ENCODE measurements around the gene PALM.

DNA sequence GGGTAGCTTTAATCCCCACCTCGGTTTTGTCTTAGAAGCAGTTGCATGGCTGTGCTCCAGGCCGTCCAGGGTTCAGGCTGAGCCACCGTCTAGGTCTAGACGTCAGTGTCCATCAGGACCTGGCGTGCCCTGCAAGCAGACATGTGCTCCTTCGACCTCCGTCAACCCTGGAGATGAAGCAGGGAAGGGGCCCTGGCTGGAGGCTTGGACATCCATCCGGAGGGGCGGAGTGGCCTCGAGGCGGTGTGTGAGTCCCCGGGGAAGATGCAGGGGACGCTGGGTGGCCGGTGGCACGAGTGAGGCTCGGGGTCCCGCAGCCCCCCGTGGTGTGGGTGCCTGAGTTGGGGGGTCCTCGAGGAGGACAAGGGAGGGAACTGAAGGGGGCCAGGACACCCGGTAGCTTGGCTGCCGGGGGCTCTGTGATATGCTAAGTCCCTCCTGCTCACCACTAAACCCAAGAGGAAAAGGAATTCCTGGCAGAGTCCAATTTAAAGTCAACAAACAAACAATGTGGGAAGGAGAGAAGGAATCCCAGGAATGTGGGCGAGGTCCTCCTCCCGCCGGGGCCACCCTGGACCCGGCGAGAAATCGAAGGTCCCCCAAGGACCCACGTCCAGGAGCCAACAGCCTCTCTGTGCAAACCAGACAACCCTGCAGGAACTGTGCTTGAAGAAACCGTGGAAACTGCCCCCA lies 73.6 kb downstream of the PALM start:
- TF ChIP-seq, protein P1, sequence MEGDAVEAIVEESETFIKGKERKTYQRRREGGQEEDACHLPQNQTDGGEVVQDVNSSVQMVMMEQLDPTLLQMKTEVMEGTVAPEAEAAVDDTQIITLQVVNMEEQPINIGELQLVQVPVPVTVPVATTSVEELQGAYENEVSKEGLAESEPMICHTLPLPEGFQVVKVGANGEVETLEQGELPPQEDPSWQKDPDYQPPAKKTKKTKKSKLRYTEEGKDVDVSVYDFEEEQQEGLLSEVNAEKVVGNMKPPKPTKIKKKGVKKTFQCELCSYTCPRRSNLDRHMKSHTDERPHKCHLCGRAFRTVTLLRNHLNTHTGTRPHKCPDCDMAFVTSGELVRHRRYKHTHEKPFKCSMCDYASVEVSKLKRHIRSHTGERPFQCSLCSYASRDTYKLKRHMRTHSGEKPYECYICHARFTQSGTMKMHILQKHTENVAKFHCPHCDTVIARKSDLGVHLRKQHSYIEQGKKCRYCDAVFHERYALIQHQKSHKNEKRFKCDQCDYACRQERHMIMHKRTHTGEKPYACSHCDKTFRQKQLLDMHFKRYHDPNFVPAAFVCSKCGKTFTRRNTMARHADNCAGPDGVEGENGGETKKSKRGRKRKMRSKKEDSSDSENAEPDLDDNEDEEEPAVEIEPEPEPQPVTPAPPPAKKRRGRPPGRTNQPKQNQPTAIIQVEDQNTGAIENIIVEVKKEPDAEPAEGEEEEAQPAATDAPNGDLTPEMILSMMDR (conservative IDR thresholded peaks at IDR 0.05; ENCODE audit: low read length): no peak
- no peak for TF ChIP-seq EZH2phosphoT487 (IDR thresholded peaks at IDR 0.05; ENCODE audit: borderline replicate concordance, low read depth, low read length)
